Trophoblast cell (in vitro differentiated cells and primary cell): ENCODE measurements around the gene FTO.

Experiments
- DNase-seq, 2 donors: peaks; one replicate each; pipeline ENCODE4 v3.0.0-alpha.2; 2016
- H2AFZ ChIP-seq: 2 replicates; pipeline ENCODE4 v1.6.1; 2013; ENCODE audit warnings: low read length, moderate library complexity, mild to moderate bottlenecking; ENCODE audit not compliant: insufficient read depth, poor library complexity
- H2AK5ac ChIP-seq: 2 replicates; pipeline ENCODE4 v1.6.1; 2013; ENCODE audit warnings: mild to moderate bottlenecking, low read length
- H2BK120ac ChIP-seq: 2 replicates; pipeline ENCODE4 v1.6.1; 2013; ENCODE audit warnings: low read length, mild to moderate bottlenecking, moderate library complexity; ENCODE audit not compliant: insufficient read depth, poor library complexity
- H2BK12ac ChIP-seq: 2 replicates; pipeline ENCODE4 v1.6.1; 2013; ENCODE audit warnings: mild to moderate bottlenecking, low read length, moderate library complexity
- H2BK5ac ChIP-seq: 2 replicates; pipeline ENCODE4 v1.6.1; 2013; ENCODE audit warnings: low read length, low read depth, moderate library complexity, mild to moderate bottlenecking; ENCODE audit not compliant: poor library complexity
- H3K14ac ChIP-seq: 2 replicates; pipeline ENCODE4 v1.6.1; 2013; ENCODE audit warnings: mild to moderate bottlenecking, low read length
- H3K18ac ChIP-seq: 2 replicates; pipeline ENCODE4 v1.6.1; 2013; ENCODE audit warnings: mild to moderate bottlenecking, low read length
- H3K23ac ChIP-seq: 2 replicates; pipeline ENCODE4 v1.6.1; 2013; ENCODE audit warnings: low read length
- H3K27ac ChIP-seq: 2 replicates; pipeline ENCODE4 v1.5.1; 2013; ENCODE audit warnings: low read depth, mild to moderate bottlenecking, inconsistent platforms, low read length, moderate library complexity
- H3K27me3 ChIP-seq: 2 replicates; pipeline ENCODE4 v1.6.1; 2013; ENCODE audit warnings: inconsistent platforms, mild to moderate bottlenecking, low read length, moderate library complexity; ENCODE audit not compliant: insufficient read depth
- H3K36me3 ChIP-seq, 2 experiments: 1 replicate in 1 of 2; 2 replicates in 1 of 2; pipeline ENCODE4 v1.6.1; 2013; ENCODE audit warnings: low read length in 2 of 2, mild to moderate bottlenecking in 2 of 2, moderate library complexity in 1 of 2; ENCODE audit not compliant: insufficient read depth in 2 of 2, control insufficient read depth in 1 of 2
- H3K4ac ChIP-seq: 2 replicates; pipeline ENCODE4 v1.6.1; 2013; ENCODE audit warnings: low read depth, mild to moderate bottlenecking, low read length, moderate library complexity
- H3K4me1 ChIP-seq, 2 experiments: 1 replicate in 1 of 2; 2 replicates in 1 of 2; pipeline ENCODE4 v1.6.1; 2013; ENCODE audit warnings: low read length in 2 of 2, mild to moderate bottlenecking in 2 of 2, moderate library complexity in 1 of 2; ENCODE audit not compliant: insufficient read depth in 2 of 2, control insufficient read depth in 1 of 2
- H3K4me2 ChIP-seq: 2 replicates; pipeline ENCODE4 v1.6.1; 2013; ENCODE audit warnings: inconsistent platforms, mild to moderate bottlenecking, low read length, moderate library complexity
- H3K4me3 ChIP-seq: 2 replicates; pipeline ENCODE4 v1.5.1; 2013; ENCODE audit warnings: mild to moderate bottlenecking, low read depth, low read length, inconsistent platforms
- H3K79me1 ChIP-seq: one replicate; pipeline ENCODE4 v1.6.1; 2013; ENCODE audit warnings: low read length
- H3K79me2 ChIP-seq: 2 replicates; pipeline ENCODE4 v1.6.1; 2013; ENCODE audit warnings: low read length, mild to moderate bottlenecking; ENCODE audit not compliant: control insufficient read depth, insufficient read depth, poor library complexity
- H3K9ac ChIP-seq: 2 replicates; pipeline ENCODE4 v1.6.1; 2013; ENCODE audit warnings: mild to moderate bottlenecking, low read length
- H3K9me3 ChIP-seq: 2 replicates; pipeline ENCODE4 v1.6.1; 2013; ENCODE audit warnings: low read depth, mild to moderate bottlenecking, control low read depth, inconsistent platforms, low read length; ENCODE audit not compliant: insufficient read depth
- H4K12ac ChIP-seq: 2 replicates; pipeline ENCODE4 v1.6.1; 2013; ENCODE audit warnings: low read depth, mild to moderate bottlenecking, low read length, moderate library complexity
- H4K8ac ChIP-seq: 2 replicates; pipeline ENCODE4 v1.6.1; 2013; ENCODE audit warnings: low read depth, mild to moderate bottlenecking, low read length, moderate library complexity
- H4K91ac ChIP-seq: one replicate; pipeline ENCODE4 v1.6.1; 2013; ENCODE audit warnings: low read depth, mild to moderate bottlenecking, low read length, moderate library complexity
- WGBS: extraction: QIAGEN DNeasy Blood & Tissue Kit; methylation state at CpG from one replicate; pipeline ENCODE4 v1.1.7; 2013; ENCODE audit warnings: missing lambda C conversion rate; ENCODE audit not compliant: insufficient read length, insufficient coverage; ENCODE audit errors: extremely low coverage; 5-methylcytosine and 5-hydroxymethylcytosine counted together

Gene FTO

DNA sequence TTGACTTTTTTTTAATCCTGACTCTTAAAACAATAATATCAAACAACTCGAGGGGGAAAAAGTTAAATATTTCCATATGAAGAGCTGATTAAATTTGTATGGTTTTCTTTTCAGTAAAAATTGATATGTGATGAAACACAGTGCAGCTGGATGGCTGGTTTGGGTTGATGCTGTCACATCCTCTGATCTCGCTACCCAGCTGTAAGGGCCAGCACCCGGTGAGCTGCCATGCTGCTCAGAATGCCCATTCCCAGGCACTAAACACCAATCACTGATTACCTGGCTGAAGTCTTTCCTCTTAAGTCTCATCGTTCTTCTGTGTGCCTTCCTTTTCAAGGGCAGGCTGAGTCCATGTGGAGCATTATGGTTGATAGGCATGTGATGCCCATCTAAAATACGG, 348.3 kb downstream of the FTO start:
- H2BK120ac ChIP-seq, result no peak overlapping the region
- DNase-seq, result no peak
- H3K4me3 ChIP-seq, result no peak overlapping the region
- no peak overlapping the region for H3K23ac ChIP-seq
- H2BK5ac ChIP-seq, result no peak overlapping the region
- no peak overlapping the region for H2AK5ac ChIP-seq
- no peaks in the 10 kb centered on the region for H3K79me2 ChIP-seq
- H3K9ac ChIP-seq, result no peak overlapping the region
- no peak overlapping the region for H3K4ac ChIP-seq
- no peak overlapping the region for H4K91ac ChIP-seq
- H3K36me3 ChIP-seq, result no peaks in the 10 kb centered on the region
- no peaks in the 10 kb centered on the region for H3K79me1 ChIP-seq
- no peaks in the 10 kb centered on the region for H3K9me3 ChIP-seq
- no peak overlapping the region for H3K27ac ChIP-seq
- WGBS, result no CpG with 5 or more reads among the region's 5 CpGs
- no peaks in the 10 kb centered on the region for H3K27me3 ChIP-seq
- H3K4me2 ChIP-seq, result no peak overlapping the region
- no peaks in the 10 kb centered on the region for H3K4me1 ChIP-seq
- no peak overlapping the region for H2AFZ ChIP-seq
- no peak overlapping the region for H2BK12ac ChIP-seq
- H4K12ac ChIP-seq, result no peak overlapping the region
- H4K8ac ChIP-seq, result no peak overlapping the region
- no peak overlapping the region for H3K18ac ChIP-seq
- no peak overlapping the region for H3K14ac ChIP-seq

GRCh38 chr16:54053891-54054820, 350.2 kb downstream of the FTO start:
- Histone ChIP-seq H4K91ac (no peak overlapping the region), H3K23ac (no peak overlapping the region), H3K18ac (no peak overlapping the region), H3K9ac (no peak overlapping the region), H2BK12ac (no peak overlapping the region), H3K79me1 (no peaks in the 10 kb centered on the region), H2BK120ac (no peak overlapping the region), H3K4ac (no peak overlapping the region), H3K4me2 (no peak overlapping the region), H2AFZ (no peak overlapping the region), H3K27me3 (no peaks in the 10 kb centered on the region), H2AK5ac (no peak overlapping the region), H3K27ac (no peak overlapping the region), H3K36me3 (no peaks in the 10 kb centered on the region), H3K4me3 (no peak overlapping the region), H4K8ac (no peak overlapping the region), H2BK5ac (no peak overlapping the region), H3K9me3 (no peaks in the 10 kb centered on the region), H3K79me2 (no peaks in the 10 kb centered on the region), H3K4me1 (no peaks in the 10 kb centered on the region), H4K12ac (no peak overlapping the region), H3K14ac (no peak overlapping the region)
- no peak for DNase-seq
- WGBS, result no CpG with 5 or more reads among the region's 16 CpGs

DNA sequence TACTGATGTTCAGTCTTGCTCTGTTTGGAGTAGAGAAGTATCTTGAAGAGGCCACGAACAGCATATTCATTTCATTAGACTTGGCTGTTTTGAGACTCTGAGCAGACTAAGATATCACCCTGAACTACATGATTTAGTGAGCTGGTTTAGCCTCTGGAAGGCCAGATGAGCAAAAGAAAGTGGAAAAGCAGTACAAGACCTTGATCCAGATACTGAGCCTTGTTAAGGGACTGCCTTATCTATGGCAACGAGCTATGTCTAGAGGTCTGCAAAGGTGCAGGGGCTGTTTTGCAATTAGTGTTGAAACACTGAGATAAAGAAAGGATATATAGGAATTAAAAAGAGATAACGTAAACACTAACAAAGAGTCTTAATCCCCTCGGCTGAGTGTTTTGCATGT, 351.2 kb downstream of the FTO start:
- DNase-seq, result no peak
- no peak overlapping the region for H4K91ac ChIP-seq

DNA sequence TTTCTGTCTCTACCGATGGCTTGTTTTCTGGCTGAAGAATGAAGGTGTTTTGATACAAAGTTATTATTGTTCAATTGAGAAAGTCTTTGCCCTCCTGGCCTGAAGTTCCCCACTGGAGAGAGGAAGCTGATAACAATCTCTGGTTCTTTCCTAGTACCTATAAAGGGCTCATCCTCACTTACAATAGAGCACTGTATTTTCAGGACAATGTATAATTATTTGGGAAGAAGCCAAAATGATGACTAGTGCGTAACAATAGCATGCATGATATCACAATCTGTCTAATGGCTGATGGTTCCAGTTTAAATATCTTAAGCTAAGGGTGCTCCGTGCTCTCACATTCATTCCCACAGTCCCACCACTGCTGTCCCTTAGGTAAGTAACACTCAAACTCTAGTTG, 351.9 kb downstream of the FTO start:
- Histone ChIP-seq H3K4me3 (no peak overlapping the region), H2BK120ac (no peak overlapping the region), H3K4ac (no peak overlapping the region), H2BK5ac (no peak overlapping the region), H2AFZ (no peak overlapping the region), H3K4me1 (no peaks in the 10 kb centered on the region), H3K14ac (no peak overlapping the region), H3K18ac (no peak overlapping the region), H3K36me3 (no peaks in the 10 kb centered on the region), H2AK5ac (no peak overlapping the region), H4K8ac (no peak overlapping the region), H2BK12ac (no peak overlapping the region), H3K79me2 (no peaks in the 10 kb centered on the region), H3K27ac (no peak overlapping the region), H4K12ac (no peak overlapping the region), H4K91ac (no peak overlapping the region), H3K9ac (no peak overlapping the region), H3K4me2 (no peak overlapping the region), H3K9me3 (no peaks in the 10 kb centered on the region), H3K27me3 (no peaks in the 10 kb centered on the region), H3K79me1 (no peaks in the 10 kb centered on the region), H3K23ac (no peak overlapping the region)
- DNase-seq, result no peak
- WGBS, result no CpG with 5 or more reads among the region's 3 CpGs

More for the DNA sequence above, 351.2 kb downstream of the FTO start:
- no peaks in the 10 kb centered on the region for H3K27me3 ChIP-seq
- H3K4me1 ChIP-seq, result no peaks in the 10 kb centered on the region
- H3K27ac ChIP-seq, result no peak overlapping the region
- H3K14ac ChIP-seq, result no peak overlapping the region
- no peak overlapping the region for H2AFZ ChIP-seq
- no peaks in the 10 kb centered on the region for H3K79me2 ChIP-seq
- no peaks in the 10 kb centered on the region for H3K36me3 ChIP-seq
- no peak overlapping the region for H3K4me3 ChIP-seq
- H3K9ac ChIP-seq, result no peak overlapping the region
- no peak overlapping the region for H3K23ac ChIP-seq
- no peaks in the 10 kb centered on the region for H3K79me1 ChIP-seq
- no peak overlapping the region for H3K4me2 ChIP-seq
- no peak overlapping the region for H4K8ac ChIP-seq
- no peak overlapping the region for H4K12ac ChIP-seq
- no peak overlapping the region for H2AK5ac ChIP-seq
- no CpG with 5 or more reads among the region's 4 CpGs for WGBS
- H2BK120ac ChIP-seq, result no peak overlapping the region
- H2BK12ac ChIP-seq, result no peak overlapping the region
- H2BK5ac ChIP-seq, result no peak overlapping the region
- no peaks in the 10 kb centered on the region for H3K9me3 ChIP-seq
- no peak overlapping the region for H3K18ac ChIP-seq
- no peak overlapping the region for H3K4ac ChIP-seq
